ENCODE results near the gene MTX1.

DNA sequence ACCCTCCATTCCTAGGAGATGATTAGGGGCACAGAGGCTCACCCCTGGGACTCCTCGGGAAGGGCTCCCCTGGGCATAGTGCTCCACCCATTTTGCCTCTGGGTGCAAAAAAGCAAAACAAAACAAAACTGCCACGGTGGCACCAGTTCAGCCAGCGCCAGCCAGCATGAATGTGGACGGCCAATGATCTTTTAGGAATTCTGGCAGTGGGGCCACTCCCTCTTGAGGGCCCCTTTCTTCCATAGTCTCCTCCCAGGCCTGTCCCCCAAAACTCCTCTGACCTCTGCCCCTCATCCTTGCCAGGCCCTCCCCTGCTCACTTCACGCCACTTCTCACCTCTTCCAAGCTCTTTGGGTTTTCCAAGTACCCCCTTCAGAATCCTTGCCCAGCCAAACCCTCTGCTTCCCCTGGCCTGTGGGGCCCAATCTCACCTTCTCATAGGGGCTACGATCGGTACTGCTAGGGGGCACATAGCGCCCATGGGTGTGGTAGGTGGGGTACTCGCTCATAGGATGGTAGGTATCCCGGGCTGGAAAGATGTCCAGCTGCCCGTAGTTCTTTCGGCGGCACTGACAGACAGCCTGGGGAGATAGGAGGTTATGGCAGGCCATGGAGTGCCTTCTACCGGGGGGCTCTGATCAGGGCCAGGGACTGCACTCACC lies 21.6 kb upstream of the MTX1 start:
- TF ChIP-seq CTCF (IDR thresholded peaks at IDR 0.05), result no peak
- no peak for TF ChIP-seq POLR2A (IDR thresholded peaks at IDR 0.05)
- TF ChIP-seq POLR2AphosphoS5 (IDR thresholded peaks at IDR 0.05), result no peak
